Measurements from ENCODE around the gene HMGXB3. TPM values are rescaled to one million over a fixed set of nuclear protein-coding genes. Genes with fewer than 3 reads are reported as not detected.
"Not testable (repeated sequence)": the region's sequence is repeated elsewhere in the genome, so short reads cannot be mapped to it uniquely, and the experiment has no call there.

HMGXB3 gene
- total and polyA plus RNA-seq, 5 experiments from 2014 or later, result 4.6 to 36.5 (median 13.1) TPM

DNA sequence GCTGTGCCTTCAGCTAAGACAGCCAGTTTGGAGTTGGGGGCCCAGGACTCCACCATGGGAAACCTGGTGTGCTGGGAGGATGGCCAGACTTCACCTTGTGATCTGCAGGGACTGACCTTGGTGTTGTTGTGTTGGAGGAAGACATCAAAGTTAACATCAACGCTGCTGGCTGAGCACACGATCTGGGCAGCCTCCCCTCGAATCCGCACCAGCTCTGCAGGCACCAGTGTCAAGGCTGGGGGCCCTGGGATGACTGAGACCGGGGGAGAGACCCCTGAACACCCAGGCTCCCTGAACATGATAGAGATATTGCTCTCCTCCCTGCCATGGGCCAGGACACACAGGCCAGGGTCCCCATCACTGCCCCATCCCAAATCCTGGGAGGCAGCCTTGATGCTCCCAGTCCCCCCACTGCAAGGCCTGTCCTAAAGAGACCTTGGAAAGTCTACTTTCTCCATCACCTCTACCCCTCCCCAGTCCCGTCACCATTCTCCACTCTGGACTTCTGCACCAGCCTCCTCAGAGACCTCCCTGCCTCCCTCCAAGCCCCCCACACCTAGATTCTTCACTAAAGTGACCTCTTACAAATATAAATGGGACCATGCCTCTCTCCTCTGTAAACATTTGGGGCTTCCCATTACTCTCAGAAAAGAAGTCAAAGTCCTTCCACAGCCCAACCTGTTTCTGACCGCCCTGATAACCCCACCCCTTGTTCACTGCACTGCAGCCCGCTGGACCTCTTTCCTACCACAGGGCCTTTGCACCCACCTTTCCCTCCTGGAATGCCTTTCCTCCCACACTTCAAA is 77.7 kb downstream of the HMGXB3 start:
- Mint-ChIP-seq H3K36me3 (no peaks in the 10 kb centered on the region), H3K9me3 (no peaks in the 10 kb centered on the region), H3K4me1 (peaks cover under 1 to 19% (median 11%) of the 10 kb centered on the region in 4 donors), H3K27ac (no peak overlapping the region), H3K4me3 (no peak overlapping the region), H3K27me3 (peaks cover 3 to 13% (median 10%) of the 10 kb centered on the region in 5 donors)
- POLR2A ChIA-PET, result no interaction called here
- ATAC-seq, result no peak
- DNase-seq, result peak in 2 of 10 donors; percentile 2 to 42

- Mint-ChIP-seq H3K27me3 (peaks cover 10 to 21% (median 18%) of the 10 kb centered on the region in 5 donors), H3K36me3 (no peaks in the 10 kb centered on the region), H3K27ac (no peak overlapping the region), H3K4me1 (peaks cover 3 to 24% (median 13%) of the 10 kb centered on the region in 4 donors), H3K4me3 (no peak overlapping the region), H3K9me3 (no peaks in the 10 kb centered on the region)
- ATAC-seq (no peak), DNase-seq (peak in 2 of 10 donors; percentile 6 to 40)
- POLR2A ChIA-PET, result no interaction called here
Observed at GRCh38 chr5:150078802-150079689, 78.5 kb downstream of the HMGXB3 start.

- DNase-seq (peak in 1 of 10 donors; percentile 6), ATAC-seq (no peak)
- no peaks in the 10 kb centered on the region for H3K9me3 Mint-ChIP-seq
- H3K27ac Mint-ChIP-seq, result no peak overlapping the region
- no peak overlapping the region for H3K4me3 Mint-ChIP-seq
- peaks cover 10 to 23% (median 18%) of the 10 kb centered on the region in 5 donors for H3K27me3 Mint-ChIP-seq
- H3K36me3 Mint-ChIP-seq, result no peaks in the 10 kb centered on the region
- H3K4me1 Mint-ChIP-seq, result peaks cover 3 to 24% (median 13%) of the 10 kb centered on the region in 4 donors
- POLR2A ChIA-PET, result no interaction called here
Observed at GRCh38 chr5:150079909-150080461, 79.4 kb downstream of the HMGXB3 start.

- H3K27ac Mint-ChIP-seq, result peak overlapping the region in 1 of 10 donors; percentile 19
- H3K4me1 Mint-ChIP-seq, result peaks cover 3 to 24% (median 13%) of the 10 kb centered on the region in 4 donors
- H3K4me3 Mint-ChIP-seq, result no peak overlapping the region
- DNase-seq, result peak in 1 of 10 donors; percentile 7
- H3K36me3 Mint-ChIP-seq, result no peaks in the 10 kb centered on the region
- H3K9me3 Mint-ChIP-seq, result no peaks in the 10 kb centered on the region
- ATAC-seq, result no peak
- H3K27me3 Mint-ChIP-seq, result peaks cover 10 to 30% (median 23%) of the 10 kb centered on the region in 5 donors
- POLR2A ChIA-PET, result no interaction called here
Observed at GRCh38 chr5:150080696-150081435, 80.3 kb downstream of the HMGXB3 start.

- DNase-seq, result peak in 2 of 10 donors; percentile 18 to 25
- Mint-ChIP-seq H3K4me3 (peak overlapping the region in 2 of 10 donors; percentile 26 to 28), H3K27me3 (peaks cover 10 to 39% (median 28%) of the 10 kb centered on the region in 5 donors), H3K36me3 (no peaks in the 10 kb centered on the region), H3K4me1 (peaks cover 3 to 24% (median 13%) of the 10 kb centered on the region in 4 donors), H3K27ac (peak overlapping the region in 1 of 10 donors; percentile 47), H3K9me3 (no peaks in the 10 kb centered on the region)
- POLR2A ChIA-PET, result no interaction called here
- peak; percentile 35 to 56 for ATAC-seq
Observed at GRCh38 chr5:150081541-150082283, 81.2 kb downstream of the HMGXB3 start.

GRCh38 chr5:150082374-150082773 is 81.8 kb downstream of the HMGXB3 start:
- Mint-ChIP-seq H3K27me3 (peaks cover 14 to 44% (median 28%) of the 10 kb centered on the region in 5 donors), H3K4me3 (peak overlapping the region in 2 of 10 donors; percentile 26 to 28), H3K36me3 (no peaks in the 10 kb centered on the region), H3K4me1 (peaks cover 3 to 24% (median 13%) of the 10 kb centered on the region in 4 donors), H3K27ac (peak overlapping the region in 1 of 10 donors; percentile 47), H3K9me3 (no peaks in the 10 kb centered on the region)
- DNase-seq, result peak in 1 of 10 donors; percentile 7
- POLR2A ChIA-PET, result no interaction called here
- ATAC-seq, result no peak

- peaks cover 14 to 49% (median 28%) of the 10 kb centered on the region in 5 donors for H3K27me3 Mint-ChIP-seq
- H3K27ac Mint-ChIP-seq, result peak overlapping the region in 1 of 10 donors; percentile 40
- POLR2A ChIA-PET, result no interaction called here
- DNase-seq (peak in 1 of 10 donors; percentile 7), ATAC-seq (no peak)
- no peaks in the 10 kb centered on the region for H3K36me3 Mint-ChIP-seq
- H3K4me3 Mint-ChIP-seq, result peak overlapping the region in 2 of 10 donors; percentile 11 to 28
- peaks cover 3 to 24% (median 13%) of the 10 kb centered on the region in 4 donors for H3K4me1 Mint-ChIP-seq
- H3K9me3 Mint-ChIP-seq, result no peaks in the 10 kb centered on the region
Observed at GRCh38 chr5:150082889-150083288, 82.3 kb downstream of the HMGXB3 start.

GRCh38 chr5:150084754-150085153 is 84.2 kb downstream of the HMGXB3 start:
- Mint-ChIP-seq H3K4me1 (peaks cover 3 to 31% (median 12%) of the 10 kb centered on the region in 4 donors), H3K27me3 (peaks cover 23 to 64% (median 25%) of the 10 kb centered on the region in 5 donors), H3K4me3 (peak overlapping the region in 1 of 10 donors; percentile 73)
- DNase-seq, result peak in 1 of 10 donors; percentile 7
- POLR2A ChIA-PET, ATAC-seq, H3K27ac Mint-ChIP-seq, H3K9me3 Mint-ChIP-seq, H3K36me3 Mint-ChIP-seq: not testable (repeated sequence)

GRCh38 chr5:150085191-150085912 is 84.8 kb downstream of the HMGXB3 start:
- peak in 1 of 10 donors; percentile 8 for DNase-seq
- POLR2A ChIA-PET, result no interaction called here
- peaks cover 3 to 31% (median 12%) of the 10 kb centered on the region in 4 donors for H3K4me1 Mint-ChIP-seq
- no peaks in the 10 kb centered on the region for H3K36me3 Mint-ChIP-seq
- peak overlapping the region in 1 of 10 donors; percentile 73 for H3K4me3 Mint-ChIP-seq
- peak overlapping the region in 1 of 10 donors; percentile 7 for H3K27ac Mint-ChIP-seq
- no peak for ATAC-seq
- no peaks in the 10 kb centered on the region for H3K9me3 Mint-ChIP-seq
- peaks cover 25 to 64% (median 25%) of the 10 kb centered on the region in 5 donors for H3K27me3 Mint-ChIP-seq

GRCh38 chr5:150085950-150086715 is 85.6 kb downstream of the HMGXB3 start, which contains the start of gene CSF1R:
Gene CSF1R (minus strand): TSS chr5:150086554. CDS start chr5:150086427, 127 bp downstream.
- DNase-seq (peak in 2 of 10 donors; percentile 14 to 18), ATAC-seq (no peak)
- Mint-ChIP-seq H3K27me3 (peaks cover 25 to 67% (median 27%) of the 10 kb centered on the region in 5 donors), H3K4me1 (peaks cover 3 to 30% (median 12%) of the 10 kb centered on the region in 4 donors), H3K4me3 (peak within 1 kb of the TSS in 1 of 10 donors; percentile 73), H3K9me3 (no peaks in the 10 kb centered on the region), H3K27ac (peak within 1 kb of the TSS in 1 of 10 donors; percentile 58), H3K36me3 (no peaks in the 10 kb centered on the region)
- POLR2A ChIA-PET, result no interaction called here

All from naive thymus-derived CD8-positive, alpha-beta T cell (primary cell).